Esophagus squamous epithelium (tissue), 4 donors: ENCODE measurements around the gene TIMP2.

Experiments
- POLR2A ChIP-seq, 4 donors: fragments of 450-650 bp; IDR thresholded peaks; one replicate each; pipeline ENCODE4 v1.6.1; 2017; ENCODE audit warnings: antibody characterized with exemption in 4 of 4, mild to moderate bottlenecking in 4 of 4, moderate library complexity in 3 of 4
- TF ChIP-seq, protein P1 (sequence below), 6 experiments: fragments of 450-650 bp in 4 of 6; fragments of 200-600 bp in 2 of 6; sonication (generic) in 2 of 6; IDR thresholded peaks; one replicate each; pipeline ENCODE4 v1.5.1; 2016 to 2019; ENCODE audit warnings: antibody characterized with exemption in 6 of 6, mild to moderate bottlenecking in 4 of 6, moderate library complexity in 4 of 6

DNA sequence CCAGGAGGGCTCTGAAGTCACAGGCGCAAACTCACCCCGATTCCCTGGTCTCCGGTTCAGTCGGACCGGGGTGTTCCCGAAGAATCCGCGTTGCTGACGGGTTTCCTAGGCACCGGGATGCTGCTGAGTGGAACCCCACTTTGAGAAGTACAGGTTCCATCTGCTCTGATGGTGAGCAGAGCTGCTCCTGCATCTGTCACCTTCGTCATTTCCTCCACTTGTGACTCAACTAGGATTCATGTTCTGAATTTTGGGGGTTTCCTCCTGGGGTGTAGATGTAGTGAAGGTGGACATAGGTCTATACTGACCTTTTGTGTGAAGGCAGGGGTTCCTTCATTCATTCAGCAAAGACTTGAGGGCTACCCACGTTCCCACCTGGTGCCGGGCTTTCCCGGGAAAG is 29.5 kb upstream of the TIMP2 start:
- no peak for TF ChIP-seq POLR2A (IDR thresholded peaks at IDR 0.05)
- TF ChIP-seq, protein P1, sequence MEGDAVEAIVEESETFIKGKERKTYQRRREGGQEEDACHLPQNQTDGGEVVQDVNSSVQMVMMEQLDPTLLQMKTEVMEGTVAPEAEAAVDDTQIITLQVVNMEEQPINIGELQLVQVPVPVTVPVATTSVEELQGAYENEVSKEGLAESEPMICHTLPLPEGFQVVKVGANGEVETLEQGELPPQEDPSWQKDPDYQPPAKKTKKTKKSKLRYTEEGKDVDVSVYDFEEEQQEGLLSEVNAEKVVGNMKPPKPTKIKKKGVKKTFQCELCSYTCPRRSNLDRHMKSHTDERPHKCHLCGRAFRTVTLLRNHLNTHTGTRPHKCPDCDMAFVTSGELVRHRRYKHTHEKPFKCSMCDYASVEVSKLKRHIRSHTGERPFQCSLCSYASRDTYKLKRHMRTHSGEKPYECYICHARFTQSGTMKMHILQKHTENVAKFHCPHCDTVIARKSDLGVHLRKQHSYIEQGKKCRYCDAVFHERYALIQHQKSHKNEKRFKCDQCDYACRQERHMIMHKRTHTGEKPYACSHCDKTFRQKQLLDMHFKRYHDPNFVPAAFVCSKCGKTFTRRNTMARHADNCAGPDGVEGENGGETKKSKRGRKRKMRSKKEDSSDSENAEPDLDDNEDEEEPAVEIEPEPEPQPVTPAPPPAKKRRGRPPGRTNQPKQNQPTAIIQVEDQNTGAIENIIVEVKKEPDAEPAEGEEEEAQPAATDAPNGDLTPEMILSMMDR (IDR thresholded peaks at IDR 0.05), result no peak
